HG03135 (cell line): ENCODE results near the gene EIF1B.

Source experiments
- ATAC-seq: cut with Tn5 transposase; IDR thresholded peaks from one replicate; pipeline ENCODE4 v1.9.1; 2021; ENCODE audit warnings: mild to moderate bottlenecking, moderate library complexity; ENCODE audit not compliant: unreplicated experiment

Gene EIF1B

GRCh38 chr3:40340541-40341170 lies 31.1 kb downstream of the EIF1B start:
- no peak for ATAC-seq

- ATAC-seq: no peak
These were observed 32.2 kb downstream of the EIF1B start for GRCh38 chr3:40341671-40342070.

GRCh38 chr3:40350529-40350928 lies 41.0 kb downstream of the EIF1B start:
- ATAC-seq: no peak

GRCh38 chr3:40355410-40355809 lies 45.9 kb downstream of the EIF1B start:
- ATAC-seq: no peak

- ATAC-seq: no peak
These were observed 48.9 kb downstream of the EIF1B start for GRCh38 chr3:40358454-40358853.
